GM12874 (cell line): ENCODE data around the gene MAP1B.

Experiments used
- TF ChIP-seq, protein P1 (sequence below): IDR thresholded peaks from 2 replicates; pipeline ENCODE4 v1.5.1; 2011; ENCODE audit warnings: low read depth, mild to moderate bottlenecking, control low read depth, low read length, moderate library complexity; ENCODE audit not compliant: insufficient read depth

The MAP1B gene

DNA sequence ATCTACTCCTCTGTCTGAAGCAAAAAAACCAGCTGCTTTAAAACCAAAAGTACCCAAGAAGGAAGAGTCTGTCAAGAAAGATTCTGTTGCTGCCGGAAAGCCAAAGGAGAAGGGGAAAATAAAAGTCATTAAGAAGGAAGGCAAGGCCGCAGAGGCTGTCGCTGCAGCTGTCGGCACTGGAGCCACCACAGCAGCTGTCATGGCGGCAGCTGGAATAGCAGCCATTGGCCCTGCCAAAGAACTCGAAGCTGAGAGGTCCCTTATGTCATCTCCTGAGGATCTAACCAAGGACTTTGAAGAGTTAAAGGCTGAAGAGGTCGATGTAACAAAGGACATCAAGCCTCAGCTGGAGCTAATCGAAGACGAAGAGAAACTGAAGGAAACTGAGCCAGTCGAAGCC is 88.3 kb downstream of the MAP1B start:
- TF ChIP-seq, protein P1, sequence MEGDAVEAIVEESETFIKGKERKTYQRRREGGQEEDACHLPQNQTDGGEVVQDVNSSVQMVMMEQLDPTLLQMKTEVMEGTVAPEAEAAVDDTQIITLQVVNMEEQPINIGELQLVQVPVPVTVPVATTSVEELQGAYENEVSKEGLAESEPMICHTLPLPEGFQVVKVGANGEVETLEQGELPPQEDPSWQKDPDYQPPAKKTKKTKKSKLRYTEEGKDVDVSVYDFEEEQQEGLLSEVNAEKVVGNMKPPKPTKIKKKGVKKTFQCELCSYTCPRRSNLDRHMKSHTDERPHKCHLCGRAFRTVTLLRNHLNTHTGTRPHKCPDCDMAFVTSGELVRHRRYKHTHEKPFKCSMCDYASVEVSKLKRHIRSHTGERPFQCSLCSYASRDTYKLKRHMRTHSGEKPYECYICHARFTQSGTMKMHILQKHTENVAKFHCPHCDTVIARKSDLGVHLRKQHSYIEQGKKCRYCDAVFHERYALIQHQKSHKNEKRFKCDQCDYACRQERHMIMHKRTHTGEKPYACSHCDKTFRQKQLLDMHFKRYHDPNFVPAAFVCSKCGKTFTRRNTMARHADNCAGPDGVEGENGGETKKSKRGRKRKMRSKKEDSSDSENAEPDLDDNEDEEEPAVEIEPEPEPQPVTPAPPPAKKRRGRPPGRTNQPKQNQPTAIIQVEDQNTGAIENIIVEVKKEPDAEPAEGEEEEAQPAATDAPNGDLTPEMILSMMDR = no peak

DNA sequence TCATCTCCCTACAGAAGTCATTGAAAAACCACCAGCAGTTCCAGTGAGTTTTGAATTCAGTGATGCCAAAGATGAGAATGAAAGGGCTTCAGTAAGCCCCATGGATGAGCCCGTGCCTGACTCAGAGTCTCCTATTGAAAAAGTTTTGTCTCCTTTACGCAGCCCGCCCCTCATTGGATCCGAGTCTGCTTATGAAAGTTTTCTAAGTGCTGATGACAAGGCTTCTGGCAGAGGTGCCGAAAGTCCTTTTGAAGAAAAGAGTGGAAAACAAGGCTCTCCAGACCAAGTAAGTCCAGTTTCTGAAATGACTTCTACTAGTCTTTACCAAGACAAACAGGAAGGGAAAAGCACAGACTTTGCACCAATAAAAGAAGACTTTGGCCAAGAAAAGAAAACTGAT is 90.1 kb downstream of the MAP1B start:
- TF ChIP-seq, protein P1 = no peak

DNA sequence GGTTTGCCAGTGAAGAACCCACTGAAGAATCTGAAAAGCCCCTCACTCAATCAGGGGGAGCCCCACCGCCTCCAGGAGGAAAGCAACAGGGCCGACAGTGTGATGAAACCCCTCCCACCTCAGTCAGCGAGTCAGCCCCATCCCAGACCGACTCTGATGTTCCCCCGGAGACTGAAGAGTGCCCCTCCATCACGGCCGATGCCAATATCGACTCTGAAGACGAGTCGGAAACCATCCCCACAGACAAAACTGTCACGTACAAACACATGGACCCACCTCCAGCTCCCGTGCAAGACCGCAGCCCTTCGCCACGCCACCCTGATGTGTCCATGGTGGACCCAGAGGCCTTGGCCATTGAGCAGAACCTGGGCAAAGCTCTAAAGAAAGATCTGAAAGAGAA is 92.4 kb downstream of the MAP1B start:
- TF ChIP-seq, protein P1 = no peak

DNA sequence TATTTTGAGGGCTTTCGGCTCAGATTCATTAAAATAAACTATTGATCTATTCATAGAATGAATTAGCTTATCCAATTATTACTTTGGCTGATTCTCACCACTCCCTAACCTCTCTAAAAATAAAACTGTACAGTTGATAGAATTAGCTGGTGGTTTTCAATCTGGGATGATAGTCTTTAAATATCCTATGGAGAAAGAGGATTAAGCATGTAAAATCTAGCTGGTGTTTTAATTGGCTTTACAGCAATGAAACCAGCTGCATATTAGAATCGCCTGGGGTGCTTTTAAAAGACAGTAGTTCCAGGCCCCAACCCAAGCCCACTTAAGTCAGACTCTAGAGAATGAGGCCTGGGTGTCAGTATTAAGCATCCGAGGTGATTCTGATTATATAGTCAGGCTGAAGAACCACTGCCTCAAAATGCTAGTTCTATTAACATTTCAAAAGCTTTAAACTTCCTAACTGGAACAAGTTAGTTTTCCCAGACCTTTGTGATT is 95.1 kb downstream of the MAP1B start:
- TF ChIP-seq, protein P1 = no peak

DNA sequence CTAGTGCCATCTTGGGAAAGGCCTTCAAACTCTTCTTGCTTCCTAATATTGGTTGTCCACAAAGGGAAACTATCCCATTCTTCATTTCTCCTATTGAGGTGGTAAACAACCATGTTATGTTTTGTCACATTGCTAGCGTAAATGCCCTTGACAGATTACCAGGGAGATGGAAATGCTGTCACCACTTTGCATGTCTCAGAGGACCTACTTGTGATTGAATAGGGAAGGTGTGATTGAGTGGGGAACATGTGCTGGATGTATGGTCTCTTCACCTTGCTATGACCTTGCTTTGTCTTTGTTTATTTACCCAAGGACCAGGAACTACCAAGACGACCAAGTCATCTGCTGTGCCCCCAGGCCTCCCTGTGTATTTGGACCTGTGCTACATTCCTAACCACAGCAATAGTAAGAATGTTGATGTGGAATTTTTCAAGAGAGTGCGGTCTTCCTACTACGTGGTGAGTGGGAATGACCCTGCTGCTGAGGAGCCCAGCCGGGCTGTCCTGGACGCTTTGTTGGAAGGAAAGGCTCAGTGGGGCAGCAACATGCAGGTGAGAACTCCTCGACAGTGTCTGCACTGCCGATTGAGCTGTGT is 96.1 kb downstream of the MAP1B start:
- TF ChIP-seq, protein P1 = no peak

DNA sequence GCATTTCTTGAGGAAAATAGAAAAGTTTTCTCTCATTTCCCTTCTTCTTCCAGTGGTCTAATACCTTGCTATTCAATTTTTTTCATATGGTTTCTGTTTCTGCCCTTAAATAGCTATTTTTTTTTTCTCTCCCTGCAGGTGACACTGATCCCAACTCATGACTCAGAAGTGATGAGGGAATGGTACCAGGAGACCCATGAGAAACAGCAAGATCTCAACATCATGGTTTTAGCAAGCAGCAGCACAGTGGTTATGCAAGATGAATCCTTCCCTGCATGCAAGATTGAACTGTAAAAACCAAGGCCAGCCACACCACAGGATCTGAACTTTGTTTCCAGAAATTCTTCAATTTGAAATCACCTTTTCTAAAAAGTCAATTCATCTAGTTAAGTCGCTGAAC is 97.7 kb downstream of the MAP1B start:
- TF ChIP-seq, protein P1 = no peak

DNA sequence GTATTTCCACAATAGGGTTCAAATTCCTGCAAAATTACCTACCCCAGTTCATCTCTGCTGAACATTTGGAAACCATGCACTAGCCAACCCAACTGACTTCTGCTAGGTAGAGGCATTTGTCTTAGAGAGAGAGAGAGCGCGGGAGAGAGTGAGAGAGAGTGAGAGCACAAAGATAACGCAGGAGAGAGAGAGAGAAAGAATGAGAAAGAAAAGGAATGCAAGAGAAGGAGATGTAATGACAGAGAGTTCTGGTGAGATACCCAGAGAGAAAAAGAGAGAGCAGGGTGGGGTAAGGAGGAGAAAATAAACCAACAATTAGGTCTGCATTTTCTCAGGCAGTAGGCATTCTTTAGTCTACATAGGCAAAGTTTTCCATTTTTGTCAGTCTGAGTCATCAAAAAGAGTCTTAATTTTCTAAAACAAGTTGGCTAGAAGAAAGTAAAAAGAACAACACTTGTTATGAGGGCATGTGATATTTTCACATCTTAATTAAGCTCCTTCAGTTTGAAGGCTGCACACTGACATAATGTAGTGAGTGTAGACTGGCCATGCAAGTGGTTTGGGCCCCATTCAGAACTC is 98.2 kb downstream of the MAP1B start:
- TF ChIP-seq, protein P1 = no peak
